ENCODE measurements around the gene PIGU. TPM values are rescaled to one million over a fixed set of nuclear protein-coding genes. Genes with fewer than 3 reads are reported as not detected.

PIGU gene
- polyA plus RNA-seq, 3 donors, result 5.8 to 11.3 (median 10.9) TPM

GRCh38 chr20:34709831-34710567 lies 33.1 kb upstream of the PIGU start:
- peaks cover 20 to 29% (median 24%) of the 10 kb centered on the region in 3 donors for H3K27me3 Mint-ChIP-seq (ENCODE audit: low read depth in 3 of 3)
- peak overlapping the region; percentile 65 for H3K9ac ChIP-seq (ENCODE audit: insufficient read depth, low read length, poor library complexity, severe bottlenecking)
- TF ChIP-seq, protein P1, sequence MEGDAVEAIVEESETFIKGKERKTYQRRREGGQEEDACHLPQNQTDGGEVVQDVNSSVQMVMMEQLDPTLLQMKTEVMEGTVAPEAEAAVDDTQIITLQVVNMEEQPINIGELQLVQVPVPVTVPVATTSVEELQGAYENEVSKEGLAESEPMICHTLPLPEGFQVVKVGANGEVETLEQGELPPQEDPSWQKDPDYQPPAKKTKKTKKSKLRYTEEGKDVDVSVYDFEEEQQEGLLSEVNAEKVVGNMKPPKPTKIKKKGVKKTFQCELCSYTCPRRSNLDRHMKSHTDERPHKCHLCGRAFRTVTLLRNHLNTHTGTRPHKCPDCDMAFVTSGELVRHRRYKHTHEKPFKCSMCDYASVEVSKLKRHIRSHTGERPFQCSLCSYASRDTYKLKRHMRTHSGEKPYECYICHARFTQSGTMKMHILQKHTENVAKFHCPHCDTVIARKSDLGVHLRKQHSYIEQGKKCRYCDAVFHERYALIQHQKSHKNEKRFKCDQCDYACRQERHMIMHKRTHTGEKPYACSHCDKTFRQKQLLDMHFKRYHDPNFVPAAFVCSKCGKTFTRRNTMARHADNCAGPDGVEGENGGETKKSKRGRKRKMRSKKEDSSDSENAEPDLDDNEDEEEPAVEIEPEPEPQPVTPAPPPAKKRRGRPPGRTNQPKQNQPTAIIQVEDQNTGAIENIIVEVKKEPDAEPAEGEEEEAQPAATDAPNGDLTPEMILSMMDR (IDR thresholded peaks at IDR 0.05), result no peak
- H3K4me3 Mint-ChIP-seq, result peak overlapping the region; percentile 82 to 96
- peaks cover 6 to 14% of the 10 kb centered on the region in 2 donors for H3K27me3 ChIP-seq (ENCODE audit: control insufficient read depth in 2 of 2, insufficient read depth in 2 of 2, low read length in 2 of 2)
- H3K4me1 Mint-ChIP-seq, result peaks cover 33% of the 10 kb centered on the region
- intact Hi-C loops (cut with micrococcal nuclease), result loop anchor here (5.0 kb wide), 4 partner anchors 33 to 173 kb away; partner anchors contain the start of gene PIGU (in 1 of the 2)
- peaks cover 14 to 23% of the 10 kb centered on the region in 2 donors for H3K36me3 ChIP-seq (replicated peaks in 1 of 2; ENCODE audit: control insufficient read depth in 1 of 2, insufficient read depth in 2 of 2, low read length in 2 of 2)
- H3K4me3 ChIP-seq (replicated peaks in 1 of 3; ENCODE audit: low read depth in 2 of 3, low read length in 3 of 3), result peak overlapping the region; percentile 64 to 87 (median 70)
- H4K20me1 ChIP-seq (ENCODE audit: insufficient read depth, low read length), result peaks cover 5% of the 10 kb centered on the region
- H3K36me3 Mint-ChIP-seq, result peaks cover 27 to 37% of the 10 kb centered on the region in 2 donors
- peak overlapping the region; percentile 79 for H2AFZ ChIP-seq (ENCODE audit: insufficient read depth, low read depth, low read length, poor library complexity, severe bottlenecking)
- no peaks in the 10 kb centered on the region for H3K79me2 ChIP-seq (ENCODE audit: insufficient read depth, low read length)
- peak overlapping the region; percentile 89 for H3K4me2 ChIP-seq (replicated peaks; ENCODE audit: extremely low read depth, low read length, poor library complexity, severe bottlenecking)
- peaks cover 26 to 39% of the 10 kb centered on the region in 2 donors for H3K4me1 ChIP-seq (ENCODE audit: control insufficient read depth in 1 of 2, insufficient read depth in 2 of 2, low read length in 2 of 2)
- DNase-seq, result peak; percentile 47 to 68 (median 62)
- no peaks in the 10 kb centered on the region for H3K9me3 ChIP-seq (replicated peaks in 1 of 2; ENCODE audit: control insufficient read depth in 1 of 2, insufficient read depth in 1 of 2, low read length in 2 of 2)
- H3K9me3 Mint-ChIP-seq, result no peaks in the 10 kb centered on the region
- no peak overlapping the region for H3K27ac ChIP-seq (ENCODE audit: low read depth in 1 of 2, low read length in 2 of 2)
- H3K27ac Mint-ChIP-seq, result peak overlapping the region in 6 of 7 donors; percentile 66 to 89 (median 72)
- 7% methylated on average over 61 of the region's 61 CpGs for WGBS (ENCODE audit: insufficient coverage)

- peak overlapping the region in 1 of 2 donors; percentile 37 for H3K27ac ChIP-seq (ENCODE audit: low read depth in 1 of 2, low read length in 2 of 2)
- peaks cover 6 to 14% of the 10 kb centered on the region in 2 donors for H3K27me3 ChIP-seq (ENCODE audit: control insufficient read depth in 2 of 2, insufficient read depth in 2 of 2, low read length in 2 of 2)
- peak overlapping the region; percentile 89 for H3K4me2 ChIP-seq (replicated peaks; ENCODE audit: extremely low read depth, low read length, poor library complexity, severe bottlenecking)
- peak overlapping the region in 6 of 7 donors; percentile 45 to 88 (median 68) for H3K27ac Mint-ChIP-seq
- peak overlapping the region; percentile 79 for H2AFZ ChIP-seq (ENCODE audit: insufficient read depth, low read depth, low read length, poor library complexity, severe bottlenecking)
- no peaks in the 10 kb centered on the region for H3K9me3 ChIP-seq (replicated peaks in 1 of 2; ENCODE audit: control insufficient read depth in 1 of 2, insufficient read depth in 1 of 2, low read length in 2 of 2)
- H3K4me3 ChIP-seq (replicated peaks in 1 of 3; ENCODE audit: low read depth in 2 of 3, low read length in 3 of 3), result peak overlapping the region; percentile 64 to 87 (median 70)
- DNase-seq, result peak; percentile 56 to 74 (median 69)
- H3K79me2 ChIP-seq (ENCODE audit: insufficient read depth, low read length), result no peaks in the 10 kb centered on the region
- peaks cover 5% of the 10 kb centered on the region for H4K20me1 ChIP-seq (ENCODE audit: insufficient read depth, low read length)
- peak overlapping the region; percentile 82 to 90 for H3K4me3 Mint-ChIP-seq
- peaks cover 30 to 43% of the 10 kb centered on the region in 2 donors for H3K4me1 ChIP-seq (ENCODE audit: control insufficient read depth in 1 of 2, insufficient read depth in 2 of 2, low read length in 2 of 2)
- under 1% methylated on average over 54 of the region's 64 CpGs for WGBS (ENCODE audit: insufficient coverage)
- intact Hi-C loops (cut with micrococcal nuclease), result loop anchor here (5.0 kb wide), 2 partner anchors 147 to 172 kb away; no protein-coding TSS in a partner anchor
- TF ChIP-seq, protein P1 (IDR thresholded peaks at IDR 0.05), result no peak
- peaks cover 38% of the 10 kb centered on the region for H3K4me1 Mint-ChIP-seq
- peak overlapping the region; percentile 65 for H3K9ac ChIP-seq (ENCODE audit: insufficient read depth, low read length, poor library complexity, severe bottlenecking)
- H3K27me3 Mint-ChIP-seq (ENCODE audit: low read depth in 3 of 3), result peaks cover 20 to 29% (median 24%) of the 10 kb centered on the region in 3 donors
- H3K36me3 Mint-ChIP-seq, result peaks cover 20 to 29% of the 10 kb centered on the region in 2 donors
- H3K36me3 ChIP-seq (replicated peaks in 1 of 2; ENCODE audit: control insufficient read depth in 1 of 2, insufficient read depth in 2 of 2, low read length in 2 of 2), result peaks cover 13 to 16% of the 10 kb centered on the region in 2 donors
- no peaks in the 10 kb centered on the region for H3K9me3 Mint-ChIP-seq
Measured at GRCh38 chr20:34709044-34709830, 32.3 kb upstream of the PIGU start.
